Left ventricle myocardium inferior (tissue), 1 donor: ENCODE measurements around the gene MUC6. TPM values are rescaled to one million over a fixed set of nuclear protein-coding genes. Genes with fewer than 3 reads are reported as not detected.

Experiments
- DNase-seq: peaks from one replicate; pipeline ENCODE4 v3.0.0-alpha.2; 2020
- H3K27ac ChIP-seq: fragments of 200-600 bp; replicated peaks from 2 replicates; pipeline ENCODE4 v1.8.0; 2021
- H3K27me3 ChIP-seq: fragments of 200-600 bp; 2 replicates; pipeline ENCODE4 v1.8.0; 2021; ENCODE audit warnings: low read depth
- H3K36me3 ChIP-seq: fragments of 200-600 bp; 2 replicates; pipeline ENCODE4 v1.8.0; 2021
- H3K4me1 ChIP-seq: fragments of 200-600 bp; 2 replicates; pipeline ENCODE4 v1.8.0; 2021
- H3K4me3 ChIP-seq: fragments of 200-600 bp; 2 replicates; pipeline ENCODE4 v1.8.0; 2021; ENCODE audit warnings: mild to moderate bottlenecking, moderate library complexity
- H3K9me3 ChIP-seq: fragments of 200-600 bp; replicated peaks from 2 replicates; pipeline ENCODE4 v1.8.0; 2021
- CTCF ChIP-seq: fragments of 200-600 bp; IDR thresholded peaks from 2 replicates; pipeline ENCODE4 v1.8.0; 2021; ENCODE audit warnings: antibody characterized with exemption, mild to moderate bottlenecking, borderline replicate concordance
- intact Hi-C: fragments of 100-400 bp; cut with micrococcal nuclease; formaldehyde crosslinking; loops from one replicate; pipeline ENCODE4 v1.11.0; 2022
- total RNA-seq: library from RNA; stranded (reverse); fragmentation: NEBNext Ultra II Directional; extraction: Animal tissue kit (Norgen Biotek cat#: 25700); gene quantifications from one replicate; pipeline ENCODE4 v1.2.1, GENCODE V29; 2021
- donor health status: DM: no; HTN: yes; CAD: no; lungs with severe emphysema.

The MUC6 gene
- total RNA-seq, 1 donor from 2014 or later = not detected

DNA sequence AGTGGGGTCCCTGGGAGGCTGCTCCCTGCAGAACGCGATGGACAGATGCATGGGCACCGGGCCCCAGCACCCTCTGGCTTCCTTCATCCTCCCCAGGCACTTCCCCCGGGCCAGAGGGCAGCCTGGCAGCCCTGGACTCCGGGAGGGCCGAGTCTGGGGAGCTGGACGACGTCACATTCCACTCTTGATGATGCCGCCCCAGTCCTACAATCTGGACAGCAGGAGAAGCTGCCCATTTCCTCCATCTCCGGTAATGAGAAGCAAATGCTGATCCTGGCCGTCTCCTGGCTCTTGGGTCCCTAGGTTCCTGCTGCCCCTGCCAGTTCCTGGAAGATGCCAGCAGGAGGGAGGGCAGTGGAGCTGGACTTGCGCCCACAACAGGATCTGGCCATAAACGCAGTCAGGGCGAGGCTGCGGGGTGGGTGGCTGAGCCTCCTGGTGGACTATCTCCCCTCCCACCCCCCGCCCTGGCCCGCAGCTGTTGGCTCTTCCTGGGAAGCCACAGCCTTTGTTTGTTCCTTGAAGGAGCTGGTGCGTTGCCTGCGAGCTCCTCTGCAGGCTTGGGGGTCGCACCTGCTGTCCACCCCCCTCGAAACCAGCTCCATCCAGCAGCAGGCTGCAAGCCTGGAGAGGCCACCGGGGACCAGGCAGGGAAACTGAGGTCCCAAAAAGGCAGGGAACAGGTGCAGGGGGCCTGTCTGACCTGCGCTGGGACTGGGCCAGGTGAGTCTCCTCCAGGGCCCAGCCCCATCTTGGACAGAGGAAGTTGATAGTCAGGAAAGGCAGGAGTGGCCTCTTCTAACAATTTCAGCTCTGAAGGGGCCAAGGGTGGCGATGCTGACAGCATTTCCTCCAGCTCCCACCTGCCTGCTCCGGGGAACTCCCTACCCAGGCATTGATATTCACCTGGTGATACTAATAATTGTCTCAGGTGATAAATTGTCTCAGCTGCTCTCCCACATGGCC lies 17.9 kb upstream of the MUC6 start:
- no peak for TF ChIP-seq CTCF
- intact Hi-C loops = no loop called here
- DNase-seq = no peak

GRCh38 chr11:1053121-1053901 lies 16.8 kb upstream of the MUC6 start:
- Histone ChIP-seq H3K4me1 (peaks cover 8% of the 10 kb centered on the region), H3K4me3 (no peak overlapping the region), H3K9me3 (no peaks in the 10 kb centered on the region), H3K27me3 (peaks cover 100% of the 10 kb centered on the region), H3K27ac (no peak overlapping the region), H3K36me3 (no peaks in the 10 kb centered on the region)
- DNase-seq = no peak
- TF ChIP-seq CTCF = no peak
- intact Hi-C loops = no loop called here

More for the DNA sequence above, 17.9 kb upstream of the MUC6 start:
- H3K9me3 ChIP-seq = no peaks in the 10 kb centered on the region
- H3K27ac ChIP-seq = no peak overlapping the region
- H3K27me3 ChIP-seq = peaks cover 94% of the 10 kb centered on the region
- no peak overlapping the region for H3K4me3 ChIP-seq
- peaks cover 8% of the 10 kb centered on the region for H3K4me1 ChIP-seq
- H3K36me3 ChIP-seq = no peaks in the 10 kb centered on the region

GRCh38 chr11:1052133-1053011 lies 15.9 kb upstream of the MUC6 start:
- Histone ChIP-seq H3K9me3 (no peaks in the 10 kb centered on the region), H3K4me3 (no peak overlapping the region), H3K36me3 (no peaks in the 10 kb centered on the region), H3K4me1 (peaks cover 8% of the 10 kb centered on the region), H3K27ac (no peak overlapping the region), H3K27me3 (peaks cover 100% of the 10 kb centered on the region)
- intact Hi-C loops = no loop called here
- DNase-seq = no peak
- TF ChIP-seq CTCF = no peak

GRCh38 chr11:1051356-1052132 lies 15.0 kb upstream of the MUC6 start:
- H3K4me1 ChIP-seq = peaks cover 8% of the 10 kb centered on the region
- no peak for DNase-seq
- no peak overlapping the region for H3K4me3 ChIP-seq
- H3K27ac ChIP-seq = no peak overlapping the region
- no peaks in the 10 kb centered on the region for H3K9me3 ChIP-seq
- intact Hi-C loops = no loop called here
- H3K36me3 ChIP-seq = no peaks in the 10 kb centered on the region
- H3K27me3 ChIP-seq = peaks cover 100% of the 10 kb centered on the region
- peak; percentile 8 for TF ChIP-seq CTCF
